Hepatocyte (in vitro differentiated cells): ENCODE measurements around the gene PDZRN4. TPM values are rescaled to one million over a fixed set of nuclear protein-coding genes. Genes with fewer than 3 reads are reported as not detected.

ENCODE experiments used
- DNase-seq: peaks from one replicate; pipeline ENCODE4 v3.0.0-alpha.2; 2016; ENCODE audit warnings: low spot score
- H2AFZ ChIP-seq: fragments of 200-600 bp; sonication (generic); 2 replicates; pipeline ENCODE4 v1.6.0; 2016; ENCODE audit warnings: antibody characterized with exemption, mild to moderate bottlenecking
- H3K27ac ChIP-seq: fragments of 200-600 bp; sonication (generic); 2 replicates; pipeline ENCODE4 v1.5.1; 2016; ENCODE audit warnings: mild to moderate bottlenecking
- H3K27me3 ChIP-seq: fragments of 200-600 bp; sonication (generic); 2 replicates; pipeline ENCODE4 v1.6.1; 2016
- H3K36me3 ChIP-seq: fragments of 200-600 bp; sonication (generic); replicated peaks from 2 replicates; pipeline ENCODE4 v1.5.1; 2016; ENCODE audit warnings: low read depth; ENCODE audit not compliant: insufficient read depth
- H3K4me1 ChIP-seq: fragments of 200-600 bp; sonication (generic); 2 replicates; pipeline ENCODE4 v1.5.1; 2016; ENCODE audit warnings: mild to moderate bottlenecking, moderate library complexity; ENCODE audit not compliant: insufficient read depth
- H3K4me2 ChIP-seq: fragments of 200-600 bp; sonication (generic); 2 replicates; pipeline ENCODE4 v1.6.0; 2016
- H3K4me3 ChIP-seq: fragments of 200-600 bp; sonication (generic); 2 replicates; pipeline ENCODE4 v1.5.1; 2016; ENCODE audit warnings: mild to moderate bottlenecking
- H3K79me2 ChIP-seq: fragments of 200-600 bp; sonication (generic); 2 replicates; pipeline ENCODE4 v1.6.0; 2017; ENCODE audit warnings: mild to moderate bottlenecking
- H3K9me2 ChIP-seq: fragments of 200-600 bp; sonication (generic); replicated peaks from 2 replicates; pipeline ENCODE4 v1.6.0; 2017; ENCODE audit warnings: mild to moderate bottlenecking; ENCODE audit not compliant: insufficient read depth
- H3K9me3 ChIP-seq: fragments of 200-600 bp; sonication (generic); 2 replicates; pipeline ENCODE4 v1.5.1; 2016; ENCODE audit warnings: low read depth, mild to moderate bottlenecking
- H4K20me1 ChIP-seq: fragments of 200-600 bp; sonication (generic); 2 replicates; pipeline ENCODE4 v1.6.0; 2016; ENCODE audit warnings: mild to moderate bottlenecking; ENCODE audit not compliant: insufficient read depth, poor library complexity, severe bottlenecking
- EZH2 ChIP-seq: fragments of 200-600 bp; sonication (generic); IDR thresholded peaks from 2 replicates; pipeline ENCODE4 v1.6.1; 2016; ENCODE audit warnings: antibody characterized with exemption, mild to moderate bottlenecking, borderline replicate concordance
- EZH2phosphoT487 ChIP-seq: fragments of 200-600 bp; sonication (generic); IDR thresholded peaks from one replicate; pipeline ENCODE4 v1.6.1; 2018; ENCODE audit warnings: antibody characterized with exemption, mild to moderate bottlenecking, low read depth, moderate library complexity; ENCODE audit not compliant: unreplicated experiment, severe bottlenecking
- WGBS: methylation state at CpG from one replicate; pipeline ENCODE4 v1.1.6; 2016; ENCODE audit warnings: low lambda C conversion rate; ENCODE audit errors: missing lambda C conversion rate; 5-methylcytosine and 5-hydroxymethylcytosine counted together
- polyA plus RNA-seq: library from polyadenylated mRNA; unstranded; fragments of >200 nt; fragmentation: Nextera tagmentation; extraction: Ambion mirVana; gene quantifications from 2 replicates; pipeline ENCODE4 v1.2.1, GENCODE V29; 2016
- total RNA-seq: library from RNA; depleted of rRNA; stranded (reverse); fragments of >200 nt; gene quantifications from 2 replicates; pipeline ENCODE4 v1.2.3, GENCODE V29; 2014
- TF ChIP-seq, protein P1 (sequence below): fragments of 200-600 bp; sonication (generic); IDR thresholded peaks from 2 replicates; pipeline ENCODE4 v1.5.1; 2016; ENCODE audit warnings: antibody characterized with exemption, mild to moderate bottlenecking; ENCODE audit not compliant: poor library complexity

The PDZRN4 gene
- total and polyA plus RNA-seq, 2 experiments from 2014 or later: 2.2 to 2.3 TPM

DNA sequence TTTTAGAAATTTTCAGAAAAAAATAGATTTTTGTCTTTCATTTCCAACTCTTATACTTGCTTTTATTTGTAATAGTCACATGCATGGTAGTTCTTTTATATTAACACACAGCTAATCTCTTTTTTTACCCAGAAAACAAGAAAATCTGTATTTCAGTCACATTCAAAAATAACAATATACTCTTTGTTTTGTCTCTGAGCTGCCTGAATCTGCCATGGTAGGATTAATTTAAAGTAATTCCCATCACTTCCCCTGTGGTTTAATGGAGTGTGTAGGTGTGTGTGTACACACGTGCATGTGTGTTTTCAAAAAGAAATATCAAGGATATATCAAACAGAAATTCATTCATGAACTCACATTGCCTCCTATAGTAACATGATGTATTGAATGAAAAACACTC lies 42.6 kb downstream of the PDZRN4 start:
- no peaks in the 10 kb centered on the region for H3K27me3 ChIP-seq
- WGBS: 86% methylated on average over 1 of the region's 1 CpG
- no peak overlapping the region for H3K4me2 ChIP-seq
- no peaks in the 10 kb centered on the region for H4K20me1 ChIP-seq
- no peaks in the 10 kb centered on the region for H3K9me2 ChIP-seq
- no peaks in the 10 kb centered on the region for H3K9me3 ChIP-seq
- no peak for DNase-seq
- no peak overlapping the region for H3K4me3 ChIP-seq
- H3K36me3 ChIP-seq: no peaks in the 10 kb centered on the region
- no peak overlapping the region for H3K27ac ChIP-seq
- H3K4me1 ChIP-seq: no peaks in the 10 kb centered on the region
- TF ChIP-seq EZH2 (no peak), EZH2phosphoT487 (no peak)
- TF ChIP-seq, protein P1, sequence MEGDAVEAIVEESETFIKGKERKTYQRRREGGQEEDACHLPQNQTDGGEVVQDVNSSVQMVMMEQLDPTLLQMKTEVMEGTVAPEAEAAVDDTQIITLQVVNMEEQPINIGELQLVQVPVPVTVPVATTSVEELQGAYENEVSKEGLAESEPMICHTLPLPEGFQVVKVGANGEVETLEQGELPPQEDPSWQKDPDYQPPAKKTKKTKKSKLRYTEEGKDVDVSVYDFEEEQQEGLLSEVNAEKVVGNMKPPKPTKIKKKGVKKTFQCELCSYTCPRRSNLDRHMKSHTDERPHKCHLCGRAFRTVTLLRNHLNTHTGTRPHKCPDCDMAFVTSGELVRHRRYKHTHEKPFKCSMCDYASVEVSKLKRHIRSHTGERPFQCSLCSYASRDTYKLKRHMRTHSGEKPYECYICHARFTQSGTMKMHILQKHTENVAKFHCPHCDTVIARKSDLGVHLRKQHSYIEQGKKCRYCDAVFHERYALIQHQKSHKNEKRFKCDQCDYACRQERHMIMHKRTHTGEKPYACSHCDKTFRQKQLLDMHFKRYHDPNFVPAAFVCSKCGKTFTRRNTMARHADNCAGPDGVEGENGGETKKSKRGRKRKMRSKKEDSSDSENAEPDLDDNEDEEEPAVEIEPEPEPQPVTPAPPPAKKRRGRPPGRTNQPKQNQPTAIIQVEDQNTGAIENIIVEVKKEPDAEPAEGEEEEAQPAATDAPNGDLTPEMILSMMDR: no peak
- no peak overlapping the region for H2AFZ ChIP-seq
- H3K79me2 ChIP-seq: no peaks in the 10 kb centered on the region

- H3K36me3 ChIP-seq: no peaks in the 10 kb centered on the region
- H3K9me2 ChIP-seq: no peaks in the 10 kb centered on the region
- no peak overlapping the region for H3K4me2 ChIP-seq
- TF ChIP-seq, protein P1: no peak
- no peak for TF ChIP-seq EZH2phosphoT487
- no peak for TF ChIP-seq EZH2
- DNase-seq: no peak
- no peak overlapping the region for H3K4me3 ChIP-seq
- H3K27ac ChIP-seq: no peak overlapping the region
- H2AFZ ChIP-seq: no peak overlapping the region
- WGBS: 49% methylated on average over 4 of the region's 4 CpGs
- no peaks in the 10 kb centered on the region for H3K9me3 ChIP-seq
- H3K4me1 ChIP-seq: no peaks in the 10 kb centered on the region
- H3K27me3 ChIP-seq: no peaks in the 10 kb centered on the region
- no peaks in the 10 kb centered on the region for H3K79me2 ChIP-seq
- H4K20me1 ChIP-seq: no peaks in the 10 kb centered on the region
Observed at GRCh38 chr12:41234692-41235091, 46.6 kb downstream of the PDZRN4 start.

GRCh38 chr12:41242603-41243002 lies 54.5 kb downstream of the PDZRN4 start:
- no peak overlapping the region for H3K4me3 ChIP-seq
- H3K36me3 ChIP-seq: no peaks in the 10 kb centered on the region
- no peak overlapping the region for H3K27ac ChIP-seq
- H3K4me1 ChIP-seq: no peaks in the 10 kb centered on the region
- H3K27me3 ChIP-seq: no peaks in the 10 kb centered on the region
- H3K9me3 ChIP-seq: no peaks in the 10 kb centered on the region
- H3K79me2 ChIP-seq: no peaks in the 10 kb centered on the region
- WGBS: 52% methylated on average over 2 of the region's 2 CpGs
- DNase-seq: no peak
- H3K4me2 ChIP-seq: no peak overlapping the region
- TF ChIP-seq EZH2 (no peak), EZH2phosphoT487 (no peak)
- TF ChIP-seq, protein P1: no peak
- H2AFZ ChIP-seq: no peak overlapping the region
- no peaks in the 10 kb centered on the region for H3K9me2 ChIP-seq
- H4K20me1 ChIP-seq: no peaks in the 10 kb centered on the region

GRCh38 chr12:41248391-41248790 lies 60.3 kb downstream of the PDZRN4 start:
- no peaks in the 10 kb centered on the region for H3K36me3 ChIP-seq
- no peaks in the 10 kb centered on the region for H3K4me1 ChIP-seq
- no peak overlapping the region for H2AFZ ChIP-seq
- WGBS: 80% methylated on average over 2 of the region's 2 CpGs
- no peak overlapping the region for H3K4me2 ChIP-seq
- TF ChIP-seq EZH2phosphoT487: no peak
- TF ChIP-seq, protein P1: no peak
- TF ChIP-seq EZH2: no peak
- no peak overlapping the region for H3K4me3 ChIP-seq
- DNase-seq: no peak
- H4K20me1 ChIP-seq: no peaks in the 10 kb centered on the region
- H3K27me3 ChIP-seq: no peaks in the 10 kb centered on the region
- H3K27ac ChIP-seq: no peak overlapping the region
- no peaks in the 10 kb centered on the region for H3K79me2 ChIP-seq
- H3K9me3 ChIP-seq: no peaks in the 10 kb centered on the region
- no peaks in the 10 kb centered on the region for H3K9me2 ChIP-seq
